Peyer's patch (tissue), 4 donors: ENCODE data around the gene ANXA2.

ENCODE experiments used
- CTCF ChIP-seq, 6 experiments: fragments of 450-650 bp in 4 of 6; fragments of 200-600 bp in 2 of 6; sonication (generic) in 1 of 6; IDR thresholded peaks; one replicate each; pipeline ENCODE4 v1.5.1; 2017 to 2019; ENCODE audit warnings: antibody characterized with exemption in 6 of 6, mild to moderate bottlenecking in 3 of 6, moderate library complexity in 1 of 6
- POLR2A ChIP-seq, 2 donors: fragments of 450-650 bp; IDR thresholded peaks; one replicate each; pipeline ENCODE4 v1.5.1; 2017; ENCODE audit warnings: antibody characterized with exemption in 2 of 2, mild to moderate bottlenecking in 2 of 2, moderate library complexity in 2 of 2

- TF ChIP-seq CTCF (IDR thresholded peaks at IDR 0.05) (no peak), POLR2A (IDR thresholded peaks at IDR 0.05) (no peak)
Observed at GRCh38 chr15:60375306-60375705, 22.5 kb downstream of the ANXA2 start.
